HCT116 (cell line): Measurements from ENCODE around the gene PCSK9. TPM values are rescaled to one million over a fixed set of nuclear protein-coding genes. Genes with fewer than 3 reads are reported as not detected.

Experiments
- ATAC-seq: fragments of 200-7000 bp; cut with Tn5 transposase; 2 replicates; pipeline ENCODE4 v1.9.1; 2020; ENCODE audit warnings: mild to moderate bottlenecking, moderate library complexity
- BruUV-seq: library from RNA; stranded (reverse); fragments of 400-500 nt; replicated peaks from 2 replicates; lab custom pipeline; 2021; lab: Mats Ljungman, UMichigan
- CTCF ChIA-PET: fragments of 300-600 bp; sonication (Branson Sonifier 250); formaldehyde crosslinking; loops from one replicate; lab custom pipeline; 2021; ENCODE audit warnings: antibody characterized with exemption; lab: Charles Lee
- POLR2A ChIA-PET: fragments of 300-600, 350-600 bp; sonication (Branson Sonifier 250); formaldehyde crosslinking; loops from one replicate; lab custom pipeline; 2021; ENCODE audit warnings: antibody characterized with exemption; lab: Charles Lee
- RAD21 ChIA-PET, 2 experiments: fragments of 300-600 bp; sonication (Branson Sonifier 250); formaldehyde crosslinking; loops; one replicate each; lab custom pipeline; 2023; ENCODE audit warnings: low total read pairs in 2 of 2; ENCODE audit not compliant: uncharacterized antibody in 2 of 2, unreplicated experiment in 2 of 2, low non-redundant PET in 1 of 2; lab: Charles Lee
- DNase-seq: peaks from one replicate; pipeline ENCODE4 v3.0.0-alpha.2; 2010; ENCODE audit warnings: low read depth, low spot score
- H2AFZ ChIP-seq: fragments of 200-600 bp; shearing (Covaris generic), sonication (generic); 2 replicates; pipeline ENCODE4 v1.6.1; 2017; ENCODE audit warnings: low read depth, mixed run types, mixed read lengths, antibody characterized with exemption, low read length; ENCODE audit not compliant: poor library complexity, severe bottlenecking
- H3K27ac ChIP-seq: 2 replicates; pipeline ENCODE4 v1.5.1; 2012; ENCODE audit warnings: low read depth, low read length
- H3K27me3 ChIP-seq: fragments of 200-600 bp; sonication (generic); 2 replicates; pipeline ENCODE4 v1.6.1; 2016; ENCODE audit warnings: mixed run types, low read length, mixed read lengths; ENCODE audit not compliant: insufficient read depth
- H3K36me3 ChIP-seq, 2 experiments: fragments of 200-500 bp in 1 of 2; fragments of 200-600 bp in 1 of 2; sonication (Bioruptor generic) in 1 of 2; sonication (generic) in 1 of 2; 2 replicates each; pipeline versions ENCODE4 v1.5.1 to v1.6.1; 2014 to 2016; ENCODE audit warnings: low read length in 2 of 2, inconsistent platforms in 1 of 2, mixed read lengths in 1 of 2, mixed run types in 1 of 2; ENCODE audit not compliant: insufficient read depth in 2 of 2, control insufficient read depth in 1 of 2
- H3K4me1 ChIP-seq, 2 experiments: fragments of 200-600 bp in 1 of 2; sonication (generic) in 1 of 2; 2 replicates each; pipeline versions ENCODE4 v1.5.1 to v1.6.1; 2012 to 2017; ENCODE audit warnings: low read length in 2 of 2, inconsistent platforms in 1 of 2, mild to moderate bottlenecking in 1 of 2, mixed read lengths in 1 of 2, mixed run types in 1 of 2, moderate library complexity in 1 of 2; ENCODE audit not compliant: insufficient read depth in 2 of 2, control insufficient read depth in 1 of 2
- H3K4me2 ChIP-seq: fragments of 200-600 bp; sonication (generic); 2 replicates; pipeline ENCODE4 v1.6.1; 2017; ENCODE audit warnings: mixed run types, low read length, mixed read lengths
- H3K4me3 ChIP-seq, 2 experiments: fragments of 200-600 bp in 1 of 2; sonication (generic) in 1 of 2; replicated peaks in 1 of 2; 2 replicates each; pipeline ENCODE4 v1.5.1; 2011 to 2016; ENCODE audit warnings: low read length in 2 of 2, control low read depth in 1 of 2, low read depth in 1 of 2, mild to moderate bottlenecking in 1 of 2, mixed read lengths in 1 of 2, mixed run types in 1 of 2
- H3K79me2 ChIP-seq: fragments of 200-600 bp; sonication (generic); 2 replicates; pipeline ENCODE4 v1.6.1; 2017; ENCODE audit warnings: mild to moderate bottlenecking, mixed run types, low read length, moderate library complexity, mixed read lengths; ENCODE audit not compliant: insufficient read depth
- H3K9ac ChIP-seq: fragments of 200-600 bp; sonication (generic); 2 replicates; pipeline ENCODE4 v1.6.1; 2016; ENCODE audit warnings: low read length, mixed read lengths
- H3K9me2 ChIP-seq: fragments of 200-600 bp; sonication (generic), shearing (Covaris generic); 2 replicates; pipeline ENCODE4 v1.6.1; 2017; ENCODE audit warnings: mixed run types, mild to moderate bottlenecking, moderate library complexity; ENCODE audit not compliant: insufficient read depth
- H3K9me3 ChIP-seq, 2 experiments: fragments of 200-500 bp in 1 of 2; fragments of 200-600 bp in 1 of 2; sonication (Bioruptor generic) in 1 of 2; sonication (generic) in 1 of 2; 2 replicates each; pipeline ENCODE4 v1.6.1; 2014 to 2017; ENCODE audit warnings: low read length in 2 of 2, mixed read lengths in 2 of 2, inconsistent platforms in 1 of 2, low read depth in 1 of 2, mild to moderate bottlenecking in 1 of 2, mixed run types in 1 of 2, moderate library complexity in 1 of 2; ENCODE audit not compliant: control insufficient read depth in 1 of 2, insufficient read depth in 1 of 2
- H4K20me1 ChIP-seq: fragments of 200-600 bp; sonication (generic), shearing (Covaris generic); 2 replicates; pipeline ENCODE4 v1.6.1; 2017; ENCODE audit warnings: mixed run types, mild to moderate bottlenecking, moderate library complexity; ENCODE audit not compliant: insufficient read depth
- CBX3 ChIP-seq: IDR thresholded peaks from 2 replicates; pipeline ENCODE4 v1.6.1; 2012; ENCODE audit warnings: low read depth
- CEBPB ChIP-seq: IDR thresholded peaks from 2 replicates; pipeline ENCODE4 v1.6.1; 2012; ENCODE audit warnings: low read depth
- EZH2 ChIP-seq: fragments of 200-600 bp; sonication (generic); IDR thresholded peaks from 2 replicates; pipeline ENCODE4 v1.6.1; 2017; ENCODE audit warnings: antibody characterized with exemption, mixed run types
- EZH2phosphoT487 ChIP-seq: fragments of 200-600 bp; IDR thresholded peaks from 2 replicates; pipeline ENCODE4 v1.6.1; 2018; ENCODE audit warnings: antibody characterized with exemption, borderline replicate concordance
- SP1 ChIP-seq: IDR thresholded peaks from 2 replicates; pipeline ENCODE4 v1.6.1; 2012; ENCODE audit warnings: low read depth
- YY1 ChIP-seq: IDR thresholded peaks from 2 replicates; pipeline ENCODE4 v1.6.1; 2011; ENCODE audit warnings: low read length, low read depth, moderate library complexity, mild to moderate bottlenecking; ENCODE audit not compliant: insufficient replicate concordance; ENCODE audit errors: extremely low read depth
- intact Hi-C: fragments of 100-400 bp; cut with micrococcal nuclease; formaldehyde crosslinking; loops from 2 replicates; pipeline ENCODE4 v1.10.0; 2022
- total RNA-seq: library from RNA; stranded (reverse); gene quantifications from one replicate; pipeline ENCODE4 v1.2.1, GENCODE V29; 2021; ENCODE audit not compliant: unreplicated experiment
- TF ChIP-seq, protein P1 (sequence below), 3 experiments: fragments of 200-600 bp in 1 of 3; sonication (generic) in 1 of 3; IDR thresholded peaks in 2 of 3; conservative IDR thresholded peaks in 1 of 3; 2 replicates each; pipeline ENCODE4 v1.5.1; 2012 to 2017; ENCODE audit warnings: low read depth in 2 of 3, low read length in 2 of 3, antibody characterized with exemption in 1 of 3, borderline replicate concordance in 1 of 3, control low read depth in 1 of 3, mild to moderate bottlenecking in 1 of 3, mixed read lengths in 1 of 3, mixed run types in 1 of 3, moderate library complexity in 1 of 3; ENCODE audit not compliant: insufficient read depth in 1 of 3

The PCSK9 gene
- total RNA-seq, 1 experiment from 2014 or later, result 39.6 TPM

DNA sequence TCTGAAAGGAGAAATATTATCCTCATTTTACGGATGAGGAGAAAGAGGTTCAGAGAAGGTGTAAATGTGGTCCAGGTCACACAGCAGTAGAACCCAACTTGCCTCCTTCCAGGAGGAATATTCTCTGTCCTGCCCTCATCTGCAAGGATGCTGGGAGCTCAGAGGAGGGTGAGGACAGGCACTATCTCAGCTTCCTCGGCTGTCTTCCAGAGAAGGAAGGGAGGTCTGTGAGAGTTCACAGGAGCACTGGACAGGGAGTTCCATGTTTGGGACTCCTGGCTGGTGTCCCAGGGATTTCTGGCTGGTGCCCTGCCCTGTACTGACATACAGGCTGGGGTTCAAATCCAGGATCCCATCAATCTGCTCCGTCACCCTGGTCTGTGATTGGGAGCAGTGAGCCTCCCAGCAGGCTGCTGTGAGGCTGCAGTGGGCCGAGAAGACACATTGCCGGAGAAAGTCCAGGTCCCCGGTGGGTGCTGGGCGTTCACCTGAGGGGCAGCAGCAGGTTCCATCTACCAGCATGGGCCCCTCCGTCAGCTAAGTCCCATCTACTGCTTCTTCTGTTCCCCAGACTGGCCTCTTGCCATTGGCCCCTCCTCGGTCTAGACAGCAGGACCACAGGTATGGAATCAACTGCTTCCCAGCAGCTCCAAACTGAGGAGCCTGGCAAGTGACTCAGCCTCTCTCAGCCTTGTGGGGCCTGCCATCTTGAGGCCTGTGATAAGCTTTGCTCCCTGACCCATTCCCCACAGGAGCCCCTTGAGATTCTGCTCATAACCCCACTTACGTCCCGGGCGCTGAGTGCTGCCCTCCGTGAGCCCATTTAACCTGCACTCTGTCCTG, 49.2 kb upstream of the PCSK9 start:
- intact Hi-C loops, result no loop called here
- H2AFZ ChIP-seq, result no peak overlapping the region
- H3K79me2 ChIP-seq, result no peaks in the 10 kb centered on the region
- ChIA-PET RAD21 (no interaction called here), POLR2A (no interaction called here), CTCF (interaction anchor here (2.1 to 2.4 kb wide), 2 partner anchors 39 to 45 kb away, joined by 12 to 15 read pairs; no protein-coding TSS in a partner anchor)
- no peaks in the 10 kb centered on the region for H3K9me3 ChIP-seq
- ATAC-seq, result no peak
- no peak for DNase-seq
- no peaks in the 10 kb centered on the region for H4K20me1 ChIP-seq
- H3K9ac ChIP-seq, result no peak overlapping the region
- H3K27ac ChIP-seq, result no peak overlapping the region
- H3K4me3 ChIP-seq, result no peak overlapping the region
- H3K9me2 ChIP-seq, result no peaks in the 10 kb centered on the region
- BruUV-seq, result no TSS peak
- H3K27me3 ChIP-seq, result no peaks in the 10 kb centered on the region
- H3K36me3 ChIP-seq, result no peaks in the 10 kb centered on the region
- TF ChIP-seq EZH2phosphoT487 (no peak), EZH2 (no peak), YY1 (no peak), CEBPB (no peak), CBX3 (no peak), SP1 (no peak)
- TF ChIP-seq, protein P1, sequence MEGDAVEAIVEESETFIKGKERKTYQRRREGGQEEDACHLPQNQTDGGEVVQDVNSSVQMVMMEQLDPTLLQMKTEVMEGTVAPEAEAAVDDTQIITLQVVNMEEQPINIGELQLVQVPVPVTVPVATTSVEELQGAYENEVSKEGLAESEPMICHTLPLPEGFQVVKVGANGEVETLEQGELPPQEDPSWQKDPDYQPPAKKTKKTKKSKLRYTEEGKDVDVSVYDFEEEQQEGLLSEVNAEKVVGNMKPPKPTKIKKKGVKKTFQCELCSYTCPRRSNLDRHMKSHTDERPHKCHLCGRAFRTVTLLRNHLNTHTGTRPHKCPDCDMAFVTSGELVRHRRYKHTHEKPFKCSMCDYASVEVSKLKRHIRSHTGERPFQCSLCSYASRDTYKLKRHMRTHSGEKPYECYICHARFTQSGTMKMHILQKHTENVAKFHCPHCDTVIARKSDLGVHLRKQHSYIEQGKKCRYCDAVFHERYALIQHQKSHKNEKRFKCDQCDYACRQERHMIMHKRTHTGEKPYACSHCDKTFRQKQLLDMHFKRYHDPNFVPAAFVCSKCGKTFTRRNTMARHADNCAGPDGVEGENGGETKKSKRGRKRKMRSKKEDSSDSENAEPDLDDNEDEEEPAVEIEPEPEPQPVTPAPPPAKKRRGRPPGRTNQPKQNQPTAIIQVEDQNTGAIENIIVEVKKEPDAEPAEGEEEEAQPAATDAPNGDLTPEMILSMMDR (IDR thresholded peaks at IDR 0.05 in 2 of 3, conservative IDR thresholded peaks at IDR 0.05 in 1 of 3; ENCODE audit: borderline replicate concordance in 1 of 3, insufficient read depth in 1 of 3, low read depth in 2 of 3, low read length in 2 of 3), result no peak
- H3K4me2 ChIP-seq, result no peak overlapping the region
- H3K4me1 ChIP-seq, result peaks cover 0 to 4% of the 10 kb centered on the region in 2 experiments; a peak in 1 of 4 replicates
